AG04449 (cell line): ENCODE results near the gene HCAR1.
"Not testable (repeated sequence)": the region's sequence is repeated elsewhere in the genome, so short reads cannot be mapped to it uniquely, and the experiment has no call there.

Source experiments
- CTCF ChIA-PET: fragments of 350-600 bp; formaldehyde crosslinking; extraction: SDS; loops from one replicate; lab custom pipeline; 2021; ENCODE audit warnings: antibody characterized with exemption; lab: Yijun Ruan, JAX
- POLR2A ChIA-PET: fragments of 400-600, 350-600 bp; formaldehyde crosslinking; extraction: SDS; loops from one replicate; lab custom pipeline; 2020; ENCODE audit warnings: antibody characterized with exemption, inconsistent platforms; lab: Yijun Ruan, JAX
- DNase-seq: peaks from one replicate; pipeline ENCODE4 v3.0.0-alpha.2; 2010; ENCODE audit warnings: low read depth, low spot score
- H3K4me3 ChIP-seq: 2 replicates; pipeline ENCODE4 v1.5.1; 2011; ENCODE audit warnings: low read depth, mild to moderate bottlenecking, control low read depth, low read length
- TF ChIP-seq, protein P1 (sequence below): IDR thresholded peaks from one replicate; pipeline ENCODE4 v1.5.1; 2011; ENCODE audit warnings: mild to moderate bottlenecking, moderate library complexity, low read length, control low read depth, inconsistent platforms; ENCODE audit not compliant: insufficient read depth; ENCODE audit errors: missing control alignments

The HCAR1 gene, protein sequence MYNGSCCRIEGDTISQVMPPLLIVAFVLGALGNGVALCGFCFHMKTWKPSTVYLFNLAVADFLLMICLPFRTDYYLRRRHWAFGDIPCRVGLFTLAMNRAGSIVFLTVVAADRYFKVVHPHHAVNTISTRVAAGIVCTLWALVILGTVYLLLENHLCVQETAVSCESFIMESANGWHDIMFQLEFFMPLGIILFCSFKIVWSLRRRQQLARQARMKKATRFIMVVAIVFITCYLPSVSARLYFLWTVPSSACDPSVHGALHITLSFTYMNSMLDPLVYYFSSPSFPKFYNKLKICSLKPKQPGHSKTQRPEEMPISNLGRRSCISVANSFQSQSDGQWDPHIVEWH

DNA sequence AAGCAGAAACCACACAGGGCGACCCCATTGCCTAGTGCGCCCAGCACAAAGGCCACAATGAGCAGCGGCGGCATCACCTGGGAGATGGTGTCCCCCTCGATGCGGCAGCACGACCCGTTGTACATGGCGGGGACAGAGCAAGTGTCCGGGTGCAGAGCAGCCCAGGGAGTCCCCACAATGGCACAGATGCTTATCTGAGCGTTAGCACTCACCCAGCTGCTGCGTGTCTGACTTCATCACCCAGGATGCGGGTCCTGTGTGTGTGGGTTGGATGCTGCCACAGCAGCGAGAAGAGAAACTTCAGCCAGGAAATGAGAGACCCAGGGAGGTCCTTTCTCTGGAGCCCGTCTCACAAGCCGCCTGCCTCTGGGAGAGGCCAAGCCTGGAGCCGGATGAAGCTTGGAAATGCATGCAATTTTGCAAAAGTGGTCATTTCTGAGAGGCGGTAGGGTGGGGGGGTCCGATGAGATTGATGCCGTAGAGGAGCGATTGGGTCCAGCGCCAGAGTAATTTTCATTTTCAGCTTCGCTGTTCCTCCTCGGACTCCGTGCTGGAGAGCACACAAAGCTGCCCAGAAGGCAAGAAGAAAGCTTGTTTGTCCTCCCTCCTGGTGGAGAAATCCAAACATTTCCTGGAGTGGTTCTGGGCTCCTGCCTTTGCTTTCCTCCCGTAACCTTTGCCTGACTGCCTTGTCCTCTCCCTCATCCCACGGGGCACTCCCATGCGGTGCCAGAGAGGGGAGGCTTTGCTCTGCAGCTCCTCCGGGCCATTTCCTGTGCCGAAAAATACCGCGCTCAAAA lies at the start of gene HCAR1:
HCAR1 (minus strand) TSS at position 630 of the 800 bp plus-strand sequence; CDS start at position 125, 505 bp downstream.
- H3K4me3 ChIP-seq: no peak within 1 kb of the TSS
- DNase-seq: no peak
- TF ChIP-seq, protein P1, sequence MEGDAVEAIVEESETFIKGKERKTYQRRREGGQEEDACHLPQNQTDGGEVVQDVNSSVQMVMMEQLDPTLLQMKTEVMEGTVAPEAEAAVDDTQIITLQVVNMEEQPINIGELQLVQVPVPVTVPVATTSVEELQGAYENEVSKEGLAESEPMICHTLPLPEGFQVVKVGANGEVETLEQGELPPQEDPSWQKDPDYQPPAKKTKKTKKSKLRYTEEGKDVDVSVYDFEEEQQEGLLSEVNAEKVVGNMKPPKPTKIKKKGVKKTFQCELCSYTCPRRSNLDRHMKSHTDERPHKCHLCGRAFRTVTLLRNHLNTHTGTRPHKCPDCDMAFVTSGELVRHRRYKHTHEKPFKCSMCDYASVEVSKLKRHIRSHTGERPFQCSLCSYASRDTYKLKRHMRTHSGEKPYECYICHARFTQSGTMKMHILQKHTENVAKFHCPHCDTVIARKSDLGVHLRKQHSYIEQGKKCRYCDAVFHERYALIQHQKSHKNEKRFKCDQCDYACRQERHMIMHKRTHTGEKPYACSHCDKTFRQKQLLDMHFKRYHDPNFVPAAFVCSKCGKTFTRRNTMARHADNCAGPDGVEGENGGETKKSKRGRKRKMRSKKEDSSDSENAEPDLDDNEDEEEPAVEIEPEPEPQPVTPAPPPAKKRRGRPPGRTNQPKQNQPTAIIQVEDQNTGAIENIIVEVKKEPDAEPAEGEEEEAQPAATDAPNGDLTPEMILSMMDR: no peak
- CTCF ChIA-PET: no interaction called here
- POLR2A ChIA-PET: no interaction called here

GRCh38 chr12:122757568-122757967 lies 26.9 kb upstream of the HCAR1 start:
- CTCF ChIA-PET: interaction anchor here (0.7 to 6.6 kb wide), 4 partner anchors 8 to 119 kb away, joined by 3 to 143 read pairs (median 16); no protein-coding TSS in a partner anchor
- POLR2A ChIA-PET: no interaction called here
- no peak for DNase-seq
- TF ChIP-seq, protein P1: no peak
- H3K4me3 ChIP-seq: no peak overlapping the region

GRCh38 chr12:122754790-122755189 lies 24.1 kb upstream of the HCAR1 start:
- H3K4me3 ChIP-seq: no peak overlapping the region
- DNase-seq: no peak
- TF ChIP-seq, protein P1: no peak
- CTCF ChIA-PET: interaction anchor here (1.4 to 6.6 kb wide), 2 partner anchors 38 to 117 kb away, joined by 3 to 143 read pairs; no protein-coding TSS in a partner anchor
- POLR2A ChIA-PET: no interaction called here

DNA sequence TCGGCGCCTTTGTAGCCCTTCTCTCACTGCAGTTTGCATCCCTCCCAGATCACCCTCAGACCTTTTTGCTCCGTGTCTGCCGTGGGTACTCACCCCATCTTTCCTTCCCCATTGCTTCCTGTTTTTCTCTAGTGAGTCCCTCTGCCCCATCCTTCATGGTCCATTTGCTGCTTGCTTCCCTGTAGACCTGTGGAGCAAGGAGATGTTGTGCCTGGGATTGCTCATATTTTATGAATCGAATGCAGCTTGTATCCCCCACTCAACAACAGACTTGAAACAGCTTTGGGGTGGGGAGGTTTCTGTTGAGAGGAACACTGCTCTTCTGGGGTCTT lies 22.6 kb upstream of the HCAR1 start:
- CTCF ChIA-PET: interaction anchor here (0.8 to 6.6 kb wide), 10 partner anchors 8 to 115 kb away, joined by 3 to 143 read pairs (median 4); no protein-coding TSS in a partner anchor
- TF ChIP-seq, protein P1: no peak
- DNase-seq: no peak
- POLR2A ChIA-PET: interaction anchor here (1.0 kb wide), 1 partner anchor 227 kb away, joined by 3 read pairs; the partner anchor contains the start of genes KNTC1 and RSRC2
- peak overlapping the region; percentile 95 for H3K4me3 ChIP-seq

DNA sequence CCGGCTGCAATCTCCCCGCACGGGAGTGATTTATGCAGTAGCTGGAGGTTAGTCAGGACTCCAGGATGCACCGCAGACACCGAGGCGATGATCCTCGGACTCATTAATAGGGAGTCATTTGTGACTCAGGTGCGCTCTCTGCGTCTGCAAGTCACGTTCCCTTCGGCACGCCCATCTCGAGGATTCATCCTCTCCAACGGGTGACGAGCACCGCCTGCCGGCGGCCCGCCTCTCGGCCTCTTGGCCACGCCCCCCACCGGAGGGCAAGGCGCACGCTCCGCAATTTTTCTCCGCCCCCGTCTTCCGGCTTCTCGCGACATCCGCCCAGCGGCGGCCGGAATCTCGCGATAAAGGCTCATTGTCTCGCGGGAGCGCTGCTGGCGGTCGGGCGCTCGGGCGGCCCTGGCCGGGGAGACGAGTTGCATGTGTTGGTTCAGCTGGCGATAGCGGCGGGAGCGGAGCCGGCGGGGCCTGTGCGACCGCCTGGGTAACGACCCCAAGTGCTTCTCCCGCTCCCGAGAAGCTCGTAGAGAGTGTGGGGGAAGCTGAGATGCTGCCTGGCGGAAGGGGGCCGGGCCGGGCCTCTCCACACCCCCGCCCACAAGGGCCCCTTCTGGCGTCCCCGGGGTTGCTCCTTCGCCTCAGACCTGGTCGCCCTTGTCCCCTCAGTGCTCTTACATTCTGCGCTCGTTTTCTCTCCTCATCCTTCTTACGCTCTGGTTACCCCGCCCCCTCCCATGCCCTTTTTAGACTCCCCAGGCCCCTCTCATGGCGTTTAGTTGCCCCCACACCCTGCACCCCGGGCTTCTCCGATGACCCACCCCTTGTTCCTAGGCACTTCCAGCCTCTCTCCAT lies 22.0 kb upstream of the HCAR1 start, which contains the start of gene DENR:
DENR (plus strand) TSS at position 361 of the 855 bp plus-strand sequence. CDS start 878 bp downstream, outside the sequence.
- TF ChIP-seq, protein P1: peak; percentile 93
- peak; percentile 74 for DNase-seq
- peak within 1 kb of the TSS; percentile 95 for H3K4me3 ChIP-seq
- ChIA-PET POLR2A (interaction anchor here (1.0 kb wide), 1 partner anchor 226 kb away, joined by 3 read pairs; the partner anchor contains the start of genes KNTC1 and RSRC2), CTCF (interaction anchor here (0.6 to 6.6 kb wide), 18 partner anchors 8 to 463 kb away, joined by 3 to 143 read pairs (median 4); no protein-coding TSS in a partner anchor)

DNA sequence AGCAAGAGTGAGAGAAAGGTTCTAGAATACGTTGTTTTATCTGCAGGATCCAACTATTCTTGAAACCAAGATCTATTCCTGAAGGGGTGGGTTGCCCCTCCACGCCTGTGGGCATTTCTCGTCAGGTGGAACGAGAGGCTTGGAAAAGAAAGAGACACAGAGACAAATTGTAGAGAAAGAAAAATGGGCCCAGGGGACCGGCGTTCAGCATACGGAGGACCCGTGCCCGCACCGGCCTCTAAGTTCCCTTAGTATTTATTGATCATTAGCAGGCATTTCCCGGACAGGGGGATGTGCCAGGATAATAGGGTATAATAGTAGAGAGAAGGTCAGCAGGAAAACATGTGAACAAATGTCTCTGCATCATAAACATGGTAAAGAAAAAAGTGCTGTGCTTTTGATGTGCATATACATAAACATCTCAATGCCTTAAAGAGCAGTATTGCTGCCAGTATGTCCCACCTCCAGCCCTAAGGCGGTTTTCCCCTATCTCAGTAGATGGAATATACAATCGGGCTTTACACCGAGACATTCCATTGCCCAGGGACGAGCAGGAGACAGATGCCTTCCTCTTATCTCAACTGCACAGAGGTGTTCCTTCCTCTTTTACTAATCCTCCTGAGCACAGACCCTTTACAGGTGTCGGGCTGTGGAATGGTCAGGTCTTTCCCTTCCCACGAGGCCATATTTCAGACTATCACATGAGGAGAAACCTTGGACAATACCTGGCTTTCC lies 20.3 kb upstream of the HCAR1 start:
- POLR2A ChIA-PET, H3K4me3 ChIP-seq, CTCF ChIA-PET, DNase-seq: not testable (repeated sequence)
